ENCODE data around the gene FOS.

GRCh38 chr14:75275598-75275997, 3.0 kb upstream of the FOS start:
- TF ChIP-seq POLR2AphosphoS5 (IDR thresholded peaks at IDR 0.05; ENCODE audit: low read depth, low read length) = no peak
- TF ChIP-seq POLR2A (IDR thresholded peaks at IDR 0.05; ENCODE audit: low read depth, low read length) = no peak
- no peak for TF ChIP-seq TAF1 (IDR thresholded peaks at IDR 0.05; ENCODE audit: borderline replicate concordance, low read depth, low read length)
